GM12878 (cell line): ENCODE measurements around the gene PPM1K.

Experiments used
- CBX3 ChIP-seq: fragments of 200-600 bp; sonication (generic); IDR thresholded peaks from 2 replicates; pipeline ENCODE4 v1.6.1; 2016; ENCODE audit warnings: low read depth, borderline replicate concordance
- GABPA ChIP-seq: IDR thresholded peaks from 2 replicates; pipeline ENCODE4 v1.6.1; 2014; ENCODE audit warnings: antibody characterized with exemption, low read depth, mild to moderate bottlenecking, inconsistent platforms
- HDAC2 ChIP-seq: fragments of 200-600 bp; sonication (generic); IDR thresholded peaks from 2 replicates; pipeline ENCODE4 v1.6.1; 2017
- HDGF ChIP-seq: fragments of 450-650 bp; IDR thresholded peaks from 2 replicates; pipeline ENCODE4 v1.6.1; 2016; ENCODE audit warnings: antibody characterized with exemption
- JUND ChIP-seq: IDR thresholded peaks from 2 replicates; pipeline ENCODE4 v1.6.1; 2012; ENCODE audit warnings: low read depth, mild to moderate bottlenecking, low read length, improper control_type of control experiment, moderate library complexity
- NFIC ChIP-seq: IDR thresholded peaks from 2 replicates; pipeline ENCODE4 v1.6.1; 2012; ENCODE audit warnings: low read depth, mild to moderate bottlenecking, inconsistent platforms, low read length, moderate library complexity
- POLR2A ChIP-seq: IDR thresholded peaks from 2 replicates; pipeline ENCODE4 v1.6.1; 2011; ENCODE audit warnings: low read depth, mild to moderate bottlenecking, low read length
- POLR2AphosphoS5 ChIP-seq: IDR thresholded peaks from 2 replicates; pipeline ENCODE4 v1.6.1; 2011; ENCODE audit warnings: mild to moderate bottlenecking, low read length, inconsistent platforms
- RAD21 ChIP-seq: IDR thresholded peaks from 2 replicates; pipeline ENCODE4 v1.6.1; 2011; ENCODE audit warnings: mild to moderate bottlenecking, low read depth, low read length, moderate library complexity; ENCODE audit not compliant: insufficient read depth
- SMAD5 ChIP-seq: IDR thresholded peaks from 2 replicates; pipeline ENCODE4 v1.6.1; 2016; ENCODE audit warnings: antibody characterized with exemption, low read depth
- TF ChIP-seq, protein P1 (sequence below), 3 experiments: IDR thresholded peaks in 2 of 3; conservative IDR thresholded peaks in 1 of 3; 2 replicates each; pipeline ENCODE4 v1.5.1; 2011; ENCODE audit warnings: low read depth in 3 of 3, low read length in 3 of 3, mild to moderate bottlenecking in 3 of 3, control low read depth in 2 of 3, moderate library complexity in 2 of 3, inconsistent platforms in 1 of 3, mixed read lengths in 1 of 3; ENCODE audit not compliant: control insufficient read depth in 2 of 3, insufficient read depth in 1 of 3; ENCODE audit errors: extremely low read depth in 1 of 3
- TF ChIP-seq, protein P2 (sequence below): IDR thresholded peaks from 2 replicates; pipeline ENCODE4 v1.6.1; 2012; ENCODE audit warnings: improper control_type of control experiment, low read depth, low read length; ENCODE audit not compliant: insufficient replicate concordance
- TF ChIP-seq, protein P3 (sequence below): IDR thresholded peaks from 2 replicates; pipeline ENCODE4 v1.6.1; 2011; ENCODE audit warnings: mild to moderate bottlenecking, low read depth, low read length, moderate library complexity; ENCODE audit not compliant: insufficient replicate concordance
- TF ChIP-seq, protein P4 (sequence below): fragments of 450-650 bp; IDR thresholded peaks from 2 replicates; pipeline ENCODE4 v1.6.1; 2018; ENCODE audit warnings: borderline replicate concordance, mild to moderate bottlenecking; ENCODE audit not compliant: partially characterized antibody

DNA sequence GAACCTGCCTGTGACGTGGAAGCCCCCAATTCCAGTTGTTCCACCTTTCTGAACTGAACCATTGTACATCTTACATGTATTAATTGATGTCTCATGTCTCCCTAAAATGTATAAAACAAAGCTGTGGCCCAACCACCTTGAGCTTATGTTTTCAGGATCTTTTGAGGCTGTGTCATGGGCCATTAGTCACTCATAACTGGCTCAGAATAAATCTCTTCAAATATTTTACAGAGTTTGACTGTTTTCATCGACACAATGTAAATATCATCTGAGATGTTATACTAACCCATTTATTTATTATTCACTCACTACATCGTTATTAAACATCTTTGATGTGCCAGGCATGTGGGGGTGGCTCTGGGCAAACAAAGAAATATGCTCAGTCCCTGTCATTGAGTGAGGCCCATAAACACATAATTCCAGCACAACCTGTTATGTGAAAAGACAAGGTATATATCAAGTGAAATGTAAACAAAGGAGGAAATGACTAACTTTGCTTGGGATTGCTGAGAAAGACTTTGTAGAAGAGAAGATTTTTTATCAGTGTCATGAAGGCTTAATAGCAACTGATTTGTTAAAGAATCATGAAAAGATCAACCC lies 34.5 kb upstream of the PPM1K start:
- TF ChIP-seq, protein P1, sequence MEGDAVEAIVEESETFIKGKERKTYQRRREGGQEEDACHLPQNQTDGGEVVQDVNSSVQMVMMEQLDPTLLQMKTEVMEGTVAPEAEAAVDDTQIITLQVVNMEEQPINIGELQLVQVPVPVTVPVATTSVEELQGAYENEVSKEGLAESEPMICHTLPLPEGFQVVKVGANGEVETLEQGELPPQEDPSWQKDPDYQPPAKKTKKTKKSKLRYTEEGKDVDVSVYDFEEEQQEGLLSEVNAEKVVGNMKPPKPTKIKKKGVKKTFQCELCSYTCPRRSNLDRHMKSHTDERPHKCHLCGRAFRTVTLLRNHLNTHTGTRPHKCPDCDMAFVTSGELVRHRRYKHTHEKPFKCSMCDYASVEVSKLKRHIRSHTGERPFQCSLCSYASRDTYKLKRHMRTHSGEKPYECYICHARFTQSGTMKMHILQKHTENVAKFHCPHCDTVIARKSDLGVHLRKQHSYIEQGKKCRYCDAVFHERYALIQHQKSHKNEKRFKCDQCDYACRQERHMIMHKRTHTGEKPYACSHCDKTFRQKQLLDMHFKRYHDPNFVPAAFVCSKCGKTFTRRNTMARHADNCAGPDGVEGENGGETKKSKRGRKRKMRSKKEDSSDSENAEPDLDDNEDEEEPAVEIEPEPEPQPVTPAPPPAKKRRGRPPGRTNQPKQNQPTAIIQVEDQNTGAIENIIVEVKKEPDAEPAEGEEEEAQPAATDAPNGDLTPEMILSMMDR (IDR thresholded peaks at IDR 0.05 in 2 of 3, conservative IDR thresholded peaks at IDR 0.05 in 1 of 3; ENCODE audit: control insufficient read depth in 2 of 3, extremely low read depth in 1 of 3, insufficient read depth in 1 of 3, low read depth in 3 of 3, low read length in 3 of 3) = no peak
- TF ChIP-seq HDGF = no peak
- TF ChIP-seq, protein P2, sequence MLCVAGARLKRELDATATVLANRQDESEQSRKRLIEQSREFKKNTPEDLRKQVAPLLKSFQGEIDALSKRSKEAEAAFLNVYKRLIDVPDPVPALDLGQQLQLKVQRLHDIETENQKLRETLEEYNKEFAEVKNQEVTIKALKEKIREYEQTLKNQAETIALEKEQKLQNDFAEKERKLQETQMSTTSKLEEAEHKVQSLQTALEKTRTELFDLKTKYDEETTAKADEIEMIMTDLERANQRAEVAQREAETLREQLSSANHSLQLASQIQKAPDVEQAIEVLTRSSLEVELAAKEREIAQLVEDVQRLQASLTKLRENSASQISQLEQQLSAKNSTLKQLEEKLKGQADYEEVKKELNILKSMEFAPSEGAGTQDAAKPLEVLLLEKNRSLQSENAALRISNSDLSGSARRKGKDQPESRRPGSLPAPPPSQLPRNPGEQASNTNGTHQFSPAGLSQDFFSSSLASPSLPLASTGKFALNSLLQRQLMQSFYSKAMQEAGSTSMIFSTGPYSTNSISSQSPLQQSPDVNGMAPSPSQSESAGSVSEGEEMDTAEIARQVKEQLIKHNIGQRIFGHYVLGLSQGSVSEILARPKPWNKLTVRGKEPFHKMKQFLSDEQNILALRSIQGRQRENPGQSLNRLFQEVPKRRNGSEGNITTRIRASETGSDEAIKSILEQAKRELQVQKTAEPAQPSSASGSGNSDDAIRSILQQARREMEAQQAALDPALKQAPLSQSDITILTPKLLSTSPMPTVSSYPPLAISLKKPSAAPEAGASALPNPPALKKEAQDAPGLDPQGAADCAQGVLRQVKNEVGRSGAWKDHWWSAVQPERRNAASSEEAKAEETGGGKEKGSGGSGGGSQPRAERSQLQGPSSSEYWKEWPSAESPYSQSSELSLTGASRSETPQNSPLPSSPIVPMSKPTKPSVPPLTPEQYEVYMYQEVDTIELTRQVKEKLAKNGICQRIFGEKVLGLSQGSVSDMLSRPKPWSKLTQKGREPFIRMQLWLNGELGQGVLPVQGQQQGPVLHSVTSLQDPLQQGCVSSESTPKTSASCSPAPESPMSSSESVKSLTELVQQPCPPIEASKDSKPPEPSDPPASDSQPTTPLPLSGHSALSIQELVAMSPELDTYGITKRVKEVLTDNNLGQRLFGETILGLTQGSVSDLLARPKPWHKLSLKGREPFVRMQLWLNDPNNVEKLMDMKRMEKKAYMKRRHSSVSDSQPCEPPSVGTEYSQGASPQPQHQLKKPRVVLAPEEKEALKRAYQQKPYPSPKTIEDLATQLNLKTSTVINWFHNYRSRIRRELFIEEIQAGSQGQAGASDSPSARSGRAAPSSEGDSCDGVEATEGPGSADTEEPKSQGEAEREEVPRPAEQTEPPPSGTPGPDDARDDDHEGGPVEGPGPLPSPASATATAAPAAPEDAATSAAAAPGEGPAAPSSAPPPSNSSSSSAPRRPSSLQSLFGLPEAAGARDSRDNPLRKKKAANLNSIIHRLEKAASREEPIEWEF = no peak
- TF ChIP-seq HDAC2 = no peak
- no peak for TF ChIP-seq CBX3
- TF ChIP-seq RAD21 = no peak
- TF ChIP-seq, protein P3, sequence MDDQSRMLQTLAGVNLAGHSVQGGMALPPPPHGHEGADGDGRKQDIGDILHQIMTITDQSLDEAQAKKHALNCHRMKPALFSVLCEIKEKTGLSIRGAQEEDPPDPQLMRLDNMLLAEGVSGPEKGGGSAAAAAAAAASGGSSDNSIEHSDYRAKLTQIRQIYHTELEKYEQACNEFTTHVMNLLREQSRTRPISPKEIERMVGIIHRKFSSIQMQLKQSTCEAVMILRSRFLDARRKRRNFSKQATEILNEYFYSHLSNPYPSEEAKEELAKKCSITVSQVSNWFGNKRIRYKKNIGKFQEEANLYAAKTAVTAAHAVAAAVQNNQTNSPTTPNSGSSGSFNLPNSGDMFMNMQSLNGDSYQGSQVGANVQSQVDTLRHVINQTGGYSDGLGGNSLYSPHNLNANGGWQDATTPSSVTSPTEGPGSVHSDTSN = no peak
- TF ChIP-seq POLR2AphosphoS5 = no peak
- no peak for TF ChIP-seq SMAD5
- no peak for TF ChIP-seq POLR2A
- no peak for TF ChIP-seq NFIC
- TF ChIP-seq GABPA = no peak
- TF ChIP-seq JUND = no peak
- TF ChIP-seq, protein P4, sequence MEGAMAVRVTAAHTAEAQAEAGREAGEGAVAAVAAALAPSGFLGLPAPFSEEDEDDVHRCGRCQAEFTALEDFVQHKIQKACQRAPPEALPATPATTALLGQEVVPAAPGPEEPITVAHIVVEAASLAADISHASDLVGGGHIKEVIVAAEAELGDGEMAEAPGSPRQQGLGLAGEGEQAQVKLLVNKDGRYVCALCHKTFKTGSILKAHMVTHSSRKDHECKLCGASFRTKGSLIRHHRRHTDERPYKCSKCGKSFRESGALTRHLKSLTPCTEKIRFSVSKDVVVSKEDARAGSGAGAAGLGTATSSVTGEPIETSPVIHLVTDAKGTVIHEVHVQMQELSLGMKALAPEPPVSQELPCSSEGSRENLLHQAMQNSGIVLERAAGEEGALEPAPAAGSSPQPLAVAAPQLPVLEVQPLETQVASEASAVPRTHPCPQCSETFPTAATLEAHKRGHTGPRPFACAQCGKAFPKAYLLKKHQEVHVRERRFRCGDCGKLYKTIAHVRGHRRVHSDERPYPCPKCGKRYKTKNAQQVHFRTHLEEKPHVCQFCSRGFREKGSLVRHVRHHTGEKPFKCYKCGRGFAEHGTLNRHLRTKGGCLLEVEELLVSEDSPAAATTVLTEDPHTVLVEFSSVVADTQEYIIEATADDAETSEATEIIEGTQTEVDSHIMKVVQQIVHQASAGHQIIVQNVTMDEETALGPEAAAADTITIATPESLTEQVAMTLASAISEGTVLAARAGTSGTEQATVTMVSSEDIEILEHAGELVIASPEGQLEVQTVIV = no peak
